Kidney epithelial cell (primary cell): Measurements from ENCODE around the gene RELB. TPM values are rescaled to one million over a fixed set of nuclear protein-coding genes. Genes with fewer than 3 reads are reported as not detected.
"Not testable (repeated sequence)": the region's sequence is repeated elsewhere in the genome, so short reads cannot be mapped to it uniquely, and the experiment has no call there.

Source experiments
- DNase-seq: peaks from one replicate; pipeline ENCODE4 v3.0.0-alpha.2; 2010; ENCODE audit warnings: low read depth
- H3K27me3 ChIP-seq: 2 replicates; pipeline ENCODE4 v1.6.0; 2011; ENCODE audit warnings: low read length; ENCODE audit not compliant: control insufficient read depth, insufficient read depth
- H3K36me3 ChIP-seq: 2 replicates; pipeline ENCODE4 v1.5.1; 2011; ENCODE audit warnings: low read length; ENCODE audit not compliant: control insufficient read depth, insufficient read depth
- H3K4me3 ChIP-seq: 2 replicates; pipeline ENCODE4 v1.5.1; 2011; ENCODE audit warnings: low read depth, mild to moderate bottlenecking, control low read depth, low read length
- CTCF ChIP-seq: IDR thresholded peaks from 2 replicates; pipeline ENCODE4 v1.5.1; 2011; ENCODE audit warnings: mild to moderate bottlenecking, moderate library complexity, low read length, control low read depth, inconsistent platforms; ENCODE audit not compliant: insufficient read depth, poor library complexity, severe bottlenecking
- total RNA-seq: library from RNA; depleted of rRNA; stranded (reverse); fragments of >200 nt; gene quantifications from 2 replicates; pipeline ENCODE4 v1.2.3, GENCODE V29; 2015

RELB gene
- total RNA-seq, 1 donor from 2014 or later: 60.0 TPM

- peaks cover 2% of the 10 kb centered on the region for H3K36me3 ChIP-seq
- DNase-seq: no peak
- TF ChIP-seq CTCF: no peak
- no peak overlapping the region for H3K4me3 ChIP-seq
- no peaks in the 10 kb centered on the region for H3K27me3 ChIP-seq
Observed at GRCh38 chr19:44969437-44969836, 31.8 kb upstream of the RELB start.

- not testable (repeated sequence) for H3K27me3 ChIP-seq, H3K36me3 ChIP-seq, H3K4me3 ChIP-seq, DNase-seq
Observed at GRCh38 chr19:44971451-44971850, 29.8 kb upstream of the RELB start.

- TF ChIP-seq CTCF: no peak
- Histone ChIP-seq H3K27me3 (no peaks in the 10 kb centered on the region), H3K36me3 (no peaks in the 10 kb centered on the region), H3K4me3 (no peak overlapping the region)
- DNase-seq: no peak
Observed at GRCh38 chr19:44972802-44973201, 28.5 kb upstream of the RELB start.

GRCh38 chr19:44973982-44974735, 27.1 kb upstream of the RELB start:
- Histone ChIP-seq H3K4me3 (no peak overlapping the region), H3K27me3 (no peaks in the 10 kb centered on the region), H3K36me3 (no peaks in the 10 kb centered on the region)
- DNase-seq: no peak
- no peak for TF ChIP-seq CTCF

- H3K27me3 ChIP-seq: no peaks in the 10 kb centered on the region
- DNase-seq: no peak
- no peaks in the 10 kb centered on the region for H3K36me3 ChIP-seq
- no peak overlapping the region for H3K4me3 ChIP-seq
- no peak for TF ChIP-seq CTCF
Observed at GRCh38 chr19:44974857-44975256, 26.4 kb upstream of the RELB start.

GRCh38 chr19:44975444-44975843, 25.8 kb upstream of the RELB start:
- no peaks in the 10 kb centered on the region for H3K36me3 ChIP-seq
- H3K4me3 ChIP-seq: no peak overlapping the region
- DNase-seq: no peak
- H3K27me3 ChIP-seq: no peaks in the 10 kb centered on the region
- TF ChIP-seq CTCF: no peak
